DOHH2 (cell line): ENCODE measurements around the gene RAB40C.

Source experiments
- H3F3A ChIP-seq: fragments of 200-600 bp; sonication (generic), shearing (Covaris generic); 2 replicates; pipeline ENCODE4 v1.6.0; 2016; ENCODE audit warnings: antibody characterized with exemption, mild to moderate bottlenecking; ENCODE audit not compliant: control insufficient read depth, insufficient read depth
- H3K27ac ChIP-seq: fragments of 200-600 bp; sonication (generic); 2 replicates; pipeline ENCODE4 v1.5.1; 2014; ENCODE audit warnings: low read depth, mild to moderate bottlenecking, low read length, moderate library complexity
- H3K27me3 ChIP-seq: fragments of 200-600 bp; sonication (generic); 2 replicates; pipeline ENCODE4 v1.6.1; 2014; ENCODE audit warnings: mild to moderate bottlenecking, low read length, mixed read lengths; ENCODE audit not compliant: control insufficient read depth
- H3K36me3 ChIP-seq: fragments of 200-600 bp; sonication (generic); 2 replicates; pipeline ENCODE4 v1.6.1; 2014; ENCODE audit warnings: mild to moderate bottlenecking, low read length, moderate library complexity, mixed read lengths; ENCODE audit not compliant: control insufficient read depth
- H3K4me1 ChIP-seq: fragments of 200-600 bp; sonication (generic); 2 replicates; pipeline ENCODE4 v1.6.1; 2014; ENCODE audit warnings: mild to moderate bottlenecking, low read length, mixed read lengths; ENCODE audit not compliant: control insufficient read depth
- H3K4me2 ChIP-seq: fragments of 200-600 bp; sonication (generic); 2 replicates; pipeline ENCODE4 v1.6.0; 2014; ENCODE audit warnings: mild to moderate bottlenecking, low read length, moderate library complexity
- H3K4me3 ChIP-seq: fragments of 200-600 bp; sonication (generic); 2 replicates; pipeline ENCODE4 v1.5.1; 2014; ENCODE audit warnings: mild to moderate bottlenecking, low read length, mixed read lengths
- H3K79me2 ChIP-seq: fragments of 200-600 bp; sonication (generic); 2 replicates; pipeline ENCODE4 v1.6.1; 2014; ENCODE audit warnings: mild to moderate bottlenecking, low read length, mixed read lengths; ENCODE audit not compliant: control insufficient read depth
- H3K9me2 ChIP-seq: fragments of 200-600 bp; sonication (generic); replicated peaks from 2 replicates; pipeline ENCODE4 v1.6.1; 2014; ENCODE audit warnings: mild to moderate bottlenecking, low read length, mixed read lengths; ENCODE audit not compliant: control insufficient read depth
- H3K9me3 ChIP-seq: fragments of 200-600 bp; sonication (generic); 2 replicates; pipeline ENCODE4 v1.6.1; 2014; ENCODE audit warnings: antibody characterized with exemption, low read length, mixed read lengths; ENCODE audit not compliant: control insufficient read depth, insufficient read depth
- H4K20me1 ChIP-seq: fragments of 200-600 bp; sonication (generic); 2 replicates; pipeline ENCODE4 v1.6.0; 2014; ENCODE audit warnings: low read depth, mild to moderate bottlenecking, antibody characterized with exemption, low read length, moderate library complexity; ENCODE audit not compliant: control insufficient read depth, insufficient read depth
- CTCF ChIP-seq: fragments of 200-600 bp; sonication (generic); IDR thresholded peaks from one replicate; pipeline ENCODE4 v1.5.1; 2014; ENCODE audit warnings: antibody characterized with exemption, mild to moderate bottlenecking, low read depth, low read length; ENCODE audit not compliant: poor library complexity, severe bottlenecking
- EZH2phosphoT487 ChIP-seq: fragments of 200-600 bp; sonication (generic); IDR thresholded peaks from 2 replicates; pipeline ENCODE4 v1.6.1; 2017; ENCODE audit warnings: borderline replicate concordance, mild to moderate bottlenecking, antibody characterized with exemption, low read length, moderate library complexity, mixed read lengths

The RAB40C gene

GRCh38 chr16:620700-621525, 31.0 kb downstream of the RAB40C start:
- H3K9me3 ChIP-seq = no peaks in the 10 kb centered on the region
- H3K4me1 ChIP-seq = no peaks in the 10 kb centered on the region
- H3K27ac ChIP-seq = no peak overlapping the region
- no peak overlapping the region for H3K4me2 ChIP-seq
- H3K36me3 ChIP-seq = no peaks in the 10 kb centered on the region
- H3K79me2 ChIP-seq = no peaks in the 10 kb centered on the region
- no peaks in the 10 kb centered on the region for H3K27me3 ChIP-seq
- TF ChIP-seq CTCF = no peak
- TF ChIP-seq EZH2phosphoT487 = no peak
- H3K9me2 ChIP-seq = no peaks in the 10 kb centered on the region
- no peaks in the 10 kb centered on the region for H3F3A ChIP-seq
- H3K4me3 ChIP-seq = no peak overlapping the region
- H4K20me1 ChIP-seq = no peaks in the 10 kb centered on the region

GRCh38 chr16:621526-622105, 31.8 kb downstream of the RAB40C start:
- Histone ChIP-seq H3K4me3 (no peak overlapping the region), H3K79me2 (no peaks in the 10 kb centered on the region), H3K36me3 (no peaks in the 10 kb centered on the region), H3F3A (no peaks in the 10 kb centered on the region), H3K27ac (no peak overlapping the region), H3K4me2 (no peak overlapping the region), H3K9me2 (no peaks in the 10 kb centered on the region), H3K27me3 (no peaks in the 10 kb centered on the region), H3K4me1 (no peaks in the 10 kb centered on the region), H4K20me1 (no peaks in the 10 kb centered on the region), H3K9me3 (no peaks in the 10 kb centered on the region)
- no peak for TF ChIP-seq EZH2phosphoT487
- TF ChIP-seq CTCF = no peak

- no peaks in the 10 kb centered on the region for H3K36me3 ChIP-seq
- H3K4me3 ChIP-seq = no peak overlapping the region
- H3F3A ChIP-seq = no peaks in the 10 kb centered on the region
- H3K27ac ChIP-seq = no peak overlapping the region
- no peaks in the 10 kb centered on the region for H3K79me2 ChIP-seq
- no peaks in the 10 kb centered on the region for H3K4me1 ChIP-seq
- H4K20me1 ChIP-seq = no peaks in the 10 kb centered on the region
- H3K9me3 ChIP-seq = no peaks in the 10 kb centered on the region
- H3K27me3 ChIP-seq = no peaks in the 10 kb centered on the region
- no peak for TF ChIP-seq EZH2phosphoT487
- TF ChIP-seq CTCF = no peak
- no peak overlapping the region for H3K4me2 ChIP-seq
- H3K9me2 ChIP-seq = no peaks in the 10 kb centered on the region
Measured at GRCh38 chr16:622920-623280, 33.0 kb downstream of the RAB40C start.
